OCI-LY7 (cell line): Measurements from ENCODE around the gene ITSN1. TPM values are rescaled to one million over a fixed set of nuclear protein-coding genes. Genes with fewer than 3 reads are reported as not detected.

ENCODE experiments used
- BruUV-seq: library from RNA; stranded (reverse); fragments of 400-500 nt; replicated peaks from 2 replicates; lab custom pipeline; 2021; lab: Mats Ljungman, UMichigan
- CTCF ChIA-PET: fragments of 300-600 bp; sonication (Branson Sonifier 250); formaldehyde crosslinking; loops from one replicate; lab custom pipeline; 2022; ENCODE audit warnings: antibody characterized with exemption; ENCODE audit not compliant: unreplicated experiment; lab: Charles Lee
- POLR2A ChIA-PET: fragments of 300-600 bp; sonication (Branson Sonifier 250); formaldehyde crosslinking; loops from one replicate; lab custom pipeline; 2022; ENCODE audit warnings: antibody characterized with exemption; lab: Charles Lee
- DNase-seq: peaks from one replicate; pipeline ENCODE4 v3.0.0-alpha.2; 2015; ENCODE audit warnings: low spot score
- H2AFZ ChIP-seq: fragments of 200-600 bp; sonication (generic), shearing (Covaris generic); 2 replicates; pipeline ENCODE4 v1.6.1; 2014; ENCODE audit warnings: mild to moderate bottlenecking, antibody characterized with exemption, low read length, moderate library complexity
- H3K27ac ChIP-seq: fragments of 200-600 bp; sonication (generic); 2 replicates; pipeline ENCODE4 v1.5.1; 2014; ENCODE audit warnings: mixed run types, low read depth, mild to moderate bottlenecking, moderate library complexity, low read length, inconsistent platforms; ENCODE audit not compliant: poor library complexity, severe bottlenecking
- H3K36me3 ChIP-seq: fragments of 200-600 bp; sonication (generic); 2 replicates; pipeline ENCODE4 v1.6.1; 2014; ENCODE audit warnings: mild to moderate bottlenecking, antibody characterized with exemption, low read length, moderate library complexity, mixed read lengths; ENCODE audit not compliant: insufficient read depth
- H3K4me1 ChIP-seq: fragments of 200-600 bp; sonication (generic); 2 replicates; pipeline ENCODE4 v1.5.1; 2014; ENCODE audit warnings: mild to moderate bottlenecking, low read length; ENCODE audit not compliant: insufficient read depth, poor library complexity, severe bottlenecking
- H3K4me2 ChIP-seq: fragments of 200-600 bp; sonication (generic); 2 replicates; pipeline ENCODE4 v1.6.1; 2014; ENCODE audit warnings: mild to moderate bottlenecking, low read length
- H3K4me3 ChIP-seq: fragments of 200-600 bp; sonication (generic); 2 replicates; pipeline ENCODE4 v1.5.1; 2014; ENCODE audit warnings: mild to moderate bottlenecking, low read depth, low read length; ENCODE audit not compliant: poor library complexity, severe bottlenecking
- H3K79me2 ChIP-seq: fragments of 200-600 bp; sonication (generic); 2 replicates; pipeline ENCODE4 v1.6.1; 2016; ENCODE audit warnings: low read depth, mild to moderate bottlenecking, low read length, moderate library complexity, mixed read lengths; ENCODE audit not compliant: insufficient read depth
- H3K9me2 ChIP-seq: fragments of 200-600 bp; sonication (generic); 2 replicates; pipeline ENCODE4 v1.6.1; 2016; ENCODE audit warnings: mild to moderate bottlenecking, low read length, mixed read lengths; ENCODE audit not compliant: insufficient read depth
- H3K9me3 ChIP-seq: fragments of 200-600 bp; sonication (generic); 2 replicates; pipeline ENCODE4 v1.6.1; 2014; ENCODE audit warnings: mild to moderate bottlenecking, mixed run types, low read length, mixed read lengths
- H4K20me1 ChIP-seq: fragments of 200-600 bp; sonication (generic); 2 replicates; pipeline ENCODE4 v1.6.1; 2014; ENCODE audit warnings: mild to moderate bottlenecking, antibody characterized with exemption, low read length, moderate library complexity, mixed read lengths; ENCODE audit not compliant: insufficient read depth
- EZH2phosphoT487 ChIP-seq: fragments of 200-600 bp; sonication (generic); IDR thresholded peaks from 2 replicates; pipeline ENCODE4 v1.6.1; 2018; ENCODE audit warnings: low read depth, borderline replicate concordance, mild to moderate bottlenecking, mixed run types, antibody characterized with exemption, low read length, moderate library complexity, mixed read lengths
- intact Hi-C: fragments of 100-400 bp; cut with micrococcal nuclease; formaldehyde crosslinking; loops from one replicate; pipeline ENCODE4 v1.10.0; 2022; ENCODE audit not compliant: unreplicated experiment
- total RNA-seq, 2 experiments: library from RNA; depleted of rRNA in 1 of 2; stranded (reverse); fragments of >200 nt in 1 of 2; shearing (Covaris generic) in 1 of 2; gene quantifications; 2 replicates each; pipeline ENCODE4 v1.2.3, GENCODE V29; 2014 to 2022
- TF ChIP-seq, protein P1 (sequence below): fragments of 200-600 bp; sonication (generic); conservative IDR thresholded peaks from 2 replicates; pipeline ENCODE4 v1.5.1; 2014; ENCODE audit warnings: mild to moderate bottlenecking, antibody characterized with exemption, low read length, moderate library complexity, mixed read lengths

The ITSN1 gene
- total RNA-seq, 2 experiments from 2014 or later: 0.60 to 5.9 TPM

GRCh38 chr21:33938381-33938780 lies 296.1 kb downstream of the ITSN1 start:
- no peak overlapping the region for H3K27ac ChIP-seq
- no peak for DNase-seq
- no TSS peak for BruUV-seq
- POLR2A ChIA-PET: interaction anchor here (0.8 to 1.4 kb wide), 5 partner anchors 10 to 154 kb away, joined by 3 to 8 read pairs (median 3); no protein-coding TSS in a partner anchor
- CTCF ChIA-PET: no interaction called here
- TF ChIP-seq EZH2phosphoT487: no peak
- TF ChIP-seq, protein P1, sequence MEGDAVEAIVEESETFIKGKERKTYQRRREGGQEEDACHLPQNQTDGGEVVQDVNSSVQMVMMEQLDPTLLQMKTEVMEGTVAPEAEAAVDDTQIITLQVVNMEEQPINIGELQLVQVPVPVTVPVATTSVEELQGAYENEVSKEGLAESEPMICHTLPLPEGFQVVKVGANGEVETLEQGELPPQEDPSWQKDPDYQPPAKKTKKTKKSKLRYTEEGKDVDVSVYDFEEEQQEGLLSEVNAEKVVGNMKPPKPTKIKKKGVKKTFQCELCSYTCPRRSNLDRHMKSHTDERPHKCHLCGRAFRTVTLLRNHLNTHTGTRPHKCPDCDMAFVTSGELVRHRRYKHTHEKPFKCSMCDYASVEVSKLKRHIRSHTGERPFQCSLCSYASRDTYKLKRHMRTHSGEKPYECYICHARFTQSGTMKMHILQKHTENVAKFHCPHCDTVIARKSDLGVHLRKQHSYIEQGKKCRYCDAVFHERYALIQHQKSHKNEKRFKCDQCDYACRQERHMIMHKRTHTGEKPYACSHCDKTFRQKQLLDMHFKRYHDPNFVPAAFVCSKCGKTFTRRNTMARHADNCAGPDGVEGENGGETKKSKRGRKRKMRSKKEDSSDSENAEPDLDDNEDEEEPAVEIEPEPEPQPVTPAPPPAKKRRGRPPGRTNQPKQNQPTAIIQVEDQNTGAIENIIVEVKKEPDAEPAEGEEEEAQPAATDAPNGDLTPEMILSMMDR: no peak
- no peak overlapping the region for H3K4me2 ChIP-seq
- H4K20me1 ChIP-seq: no peaks in the 10 kb centered on the region
- H3K9me2 ChIP-seq: no peaks in the 10 kb centered on the region
- intact Hi-C loops: no loop called here
- no peaks in the 10 kb centered on the region for H3K36me3 ChIP-seq
- H3K4me3 ChIP-seq: no peak overlapping the region
- H3K4me1 ChIP-seq: peaks cover 21% of the 10 kb centered on the region
- no peaks in the 10 kb centered on the region for H3K79me2 ChIP-seq
- H2AFZ ChIP-seq: peak overlapping the region; percentile 47; the same call in 1 of the 2 replicates
- no peaks in the 10 kb centered on the region for H3K9me3 ChIP-seq

- ChIA-PET POLR2A (interaction anchor here (0.9 to 1.4 kb wide), 3 partner anchors 9 to 153 kb away, joined by 3 to 4 read pairs (median 4); no protein-coding TSS in a partner anchor), CTCF (no interaction called here)
- H2AFZ ChIP-seq: no peak overlapping the region
- DNase-seq: no peak
- no peaks in the 10 kb centered on the region for H3K36me3 ChIP-seq
- peaks cover 21% of the 10 kb centered on the region for H3K4me1 ChIP-seq
- H3K4me2 ChIP-seq: no peak overlapping the region
- H3K4me3 ChIP-seq: no peak overlapping the region
- no peak overlapping the region for H3K27ac ChIP-seq
- H3K79me2 ChIP-seq: no peaks in the 10 kb centered on the region
- intact Hi-C loops: no loop called here
- TF ChIP-seq, protein P1: no peak
- TF ChIP-seq EZH2phosphoT487: no peak
- no TSS peak for BruUV-seq
- no peaks in the 10 kb centered on the region for H4K20me1 ChIP-seq
- H3K9me2 ChIP-seq: no peaks in the 10 kb centered on the region
- no peaks in the 10 kb centered on the region for H3K9me3 ChIP-seq
These were observed 296.9 kb downstream of the ITSN1 start for GRCh38 chr21:33939226-33939625.

- intact Hi-C loops: no loop called here
- no peaks in the 10 kb centered on the region for H3K9me2 ChIP-seq
- no peaks in the 10 kb centered on the region for H3K36me3 ChIP-seq
- CTCF ChIA-PET: no interaction called here
- peaks cover 21% of the 10 kb centered on the region for H3K4me1 ChIP-seq
- DNase-seq: no peak
- H4K20me1 ChIP-seq: no peaks in the 10 kb centered on the region
- H3K79me2 ChIP-seq: no peaks in the 10 kb centered on the region
- no TSS peak for BruUV-seq
- H2AFZ ChIP-seq: peak overlapping the region; percentile 74
- no peaks in the 10 kb centered on the region for H3K9me3 ChIP-seq
- TF ChIP-seq, protein P1: no peak
- TF ChIP-seq EZH2phosphoT487: no peak
- POLR2A ChIA-PET: interaction anchor here (0.7 to 1.0 kb wide), 2 partner anchors 9 to 77 kb away, joined by 4 read pairs; no protein-coding TSS in a partner anchor
- H3K4me2 ChIP-seq: no peak overlapping the region
- no peak overlapping the region for H3K4me3 ChIP-seq
- no peak overlapping the region for H3K27ac ChIP-seq
These were observed 298.0 kb downstream of the ITSN1 start for GRCh38 chr21:33940164-33940880.
